HepG2 (cell line): ENCODE measurements around the gene TUBA4A. TPM values are rescaled to one million over a fixed set of nuclear protein-coding genes. Genes with fewer than 3 reads are reported as not detected.

Experiments
- AFF4 ChIP-seq: sonication (generic); formaldehyde crosslinking; IDR thresholded peaks from 2 replicates; pipeline ENCODE4 v1.4.0; 2020; ENCODE audit warnings: missing genetic modification reagents
- ARNTL ChIP-seq: sonication (generic); formaldehyde crosslinking; IDR thresholded peaks from 2 replicates; pipeline ENCODE4 v1.4.0; 2020; ENCODE audit warnings: mild to moderate bottlenecking, missing genetic modification reagents
- BATF2 ChIP-seq: sonication (generic); formaldehyde crosslinking; IDR thresholded peaks from 2 replicates; pipeline ENCODE4 v1.8.0; 2022; ENCODE audit warnings: mild to moderate bottlenecking, missing genetic modification reagents, moderate library complexity
- BORCS8-MEF2B ChIP-seq: sonication (generic); formaldehyde crosslinking; IDR thresholded peaks from 2 replicates; pipeline ENCODE4 v1.8.0; 2022; ENCODE audit warnings: mild to moderate bottlenecking, missing genetic modification reagents
- DRAP1 ChIP-seq: IDR thresholded peaks from 2 replicates; pipeline ENCODE4 v1.6.1; 2016; ENCODE audit warnings: missing genetic modification reagents, missing compliant biosample characterization
- HNF1A ChIP-seq, 2 experiments: sonication (generic) in 1 of 2; formaldehyde crosslinking in 1 of 2; IDR thresholded peaks; 2 replicates each; pipeline versions ENCODE4 v1.4.0 to v1.6.1; 2016 to 2020; ENCODE audit warnings: borderline replicate concordance in 1 of 2, low read depth in 1 of 2, mild to moderate bottlenecking in 1 of 2, missing genetic modification reagents in 1 of 2
- KAT7 ChIP-seq: IDR thresholded peaks from 2 replicates; pipeline ENCODE4 v1.6.1; 2018; ENCODE audit warnings: borderline replicate concordance, missing compliant biosample characterization
- SCMH1 ChIP-seq: sonication (generic); formaldehyde crosslinking; IDR thresholded peaks from 2 replicates; pipeline ENCODE4 v1.9.0; 2021; ENCODE audit warnings: missing genetic modification reagents, mild to moderate bottlenecking, borderline replicate concordance
- SPEN ChIP-seq: sonication (generic); formaldehyde crosslinking; IDR thresholded peaks from 2 replicates; pipeline ENCODE4 v1.5.1; 2020; ENCODE audit warnings: low read depth, mild to moderate bottlenecking, missing genetic modification reagents
- TEAD2 ChIP-seq: sonication (generic); formaldehyde crosslinking; IDR thresholded peaks from 2 replicates; pipeline ENCODE4 v1.9.0; 2021; ENCODE audit warnings: missing genetic modification reagents
- ZFP82 ChIP-seq: sonication (generic); formaldehyde crosslinking; IDR thresholded peaks from 2 replicates; pipeline ENCODE4 v1.5.1; 2020; ENCODE audit warnings: mild to moderate bottlenecking, missing genetic modification reagents, borderline replicate concordance
- ZNF280D ChIP-seq: sonication (generic); formaldehyde crosslinking; IDR thresholded peaks from 2 replicates; pipeline ENCODE4 v1.5.1; 2020; ENCODE audit warnings: mild to moderate bottlenecking, missing genetic modification reagents
- ZNF780A ChIP-seq: sonication (generic); formaldehyde crosslinking; IDR thresholded peaks from 2 replicates; pipeline ENCODE4 v1.8.0; 2022; ENCODE audit warnings: mild to moderate bottlenecking, missing genetic modification reagents, moderate library complexity
- ZNF879 ChIP-seq: sonication (generic); formaldehyde crosslinking; IDR thresholded peaks from 2 replicates; pipeline ENCODE4 v1.8.1; 2023; ENCODE audit warnings: missing genetic modification reagents
- polyA plus RNA-seq, 8 experiments: library from polyadenylated mRNA; depleted of rRNA in 3 of 8; stranded (reverse) in 7 of 8; unstranded in 1 of 8; fragments of >200 nt; fragmentation: Illumina TruSeq in 4 of 8; extraction: Trizol in 4 of 8; gene quantifications; 2 replicates each; pipeline versions ENCODE4 v1.2.1 to v1.2.3, GENCODE V29; 2011 to 2016; ENCODE audit warnings: low read depth in 4 of 8, missing spikeins in 1 of 8, mixed read lengths in 1 of 8; ENCODE audit not compliant: insufficient read depth in 1 of 8
- total RNA-seq, 5 experiments: library from RNA; depleted of rRNA; stranded (reverse); fragments of >200 nt; fragmentation: Illumina TruSeq; extraction: Trizol; gene quantifications; 2 replicates each; pipeline ENCODE4 v1.2.3, GENCODE V29; 2016; ENCODE audit warnings: low read depth in 1 of 5

Gene TUBA4A
- total and polyA plus RNA-seq, 2 of the 13 experiments (the other 11 are each of a cell fraction or from before 2014, with no cell fraction given) = 1.3 to 12.7 TPM

GRCh38 chr2:219294356-219295351, 40.9 kb upstream of the TUBA4A start (continued):
- TF ChIP-seq HNF1A (IDR thresholded peaks at IDR 0.05; ENCODE audit: low read depth) (no peak; the same call in 1 of the 2 replicates), HNF1A (CRISPR knock-in tag; IDR thresholded peaks at IDR 0.05; ENCODE audit: borderline replicate concordance) (peak; percentile 75; the same call in 1 of the 2 replicates), ZNF879 (CRISPR knock-in tag) (no peak), TEAD2 (CRISPR knock-in tag) (0 out of 2 replicates have a peak, but pooled peaks have one; percentile 65), KAT7 (CRISPR knock-in tag) (peak; percentile 71), SPEN (CRISPR knock-in tag) (peak; percentile 94), ZNF280D (CRISPR knock-in tag) (peak; percentile 60; the same call in 1 of the 2 replicates), ZFP82 (CRISPR knock-in tag) (no peak), AFF4 (CRISPR knock-in tag) (peak; percentile 77; the same call in 1 of the 2 replicates), BORCS8-MEF2B (CRISPR knock-in tag) (peak; percentile 92), ARNTL (CRISPR knock-in tag) (peak; percentile 79), ZNF780A (no peak; the same call in 1 of the 2 replicates), SCMH1 (no peak), DRAP1 (0 out of 2 replicates have a peak, but pooled peaks have one; percentile 43), BATF2 (no peak)
